LNCAP (cell line): ENCODE results near the gene MOSPD3.

Experiments
- CTCF ChIP-seq: fragments of 450-650 bp; IDR thresholded peaks from 2 replicates; pipeline ENCODE4 v1.5.1; 2017; ENCODE audit warnings: mild to moderate bottlenecking

MOSPD3 gene

GRCh38 chr7:100591596-100591995 lies 20.7 kb upstream of the MOSPD3 start:
- TF ChIP-seq CTCF: no peak

- TF ChIP-seq CTCF: no peak
Observed at GRCh38 chr7:100595188-100595587, 17.2 kb upstream of the MOSPD3 start.

DNA sequence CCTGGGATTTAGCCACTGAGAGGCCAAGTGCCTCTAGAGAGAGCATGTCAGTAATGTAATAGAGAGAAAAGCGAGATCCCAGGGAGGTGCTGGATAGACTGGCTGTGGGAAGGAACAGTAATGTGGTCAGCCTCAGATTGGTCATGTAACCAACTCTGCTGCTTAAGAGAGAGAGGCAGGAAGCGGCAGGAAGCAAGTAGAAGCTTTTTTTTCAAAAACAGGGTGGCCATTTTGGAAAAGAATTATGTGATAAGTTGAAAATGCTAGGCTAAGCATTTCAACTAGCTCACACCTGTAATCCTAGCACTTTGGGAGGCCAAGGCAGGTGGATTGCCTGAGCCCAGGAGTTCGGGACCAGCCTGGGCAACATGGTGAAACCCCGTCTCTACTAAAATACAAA lies 13.9 kb upstream of the MOSPD3 start:
- TF ChIP-seq CTCF: no peak

- no peak for TF ChIP-seq CTCF
Observed at GRCh38 chr7:100599911-100600729, 12.2 kb upstream of the MOSPD3 start.

DNA sequence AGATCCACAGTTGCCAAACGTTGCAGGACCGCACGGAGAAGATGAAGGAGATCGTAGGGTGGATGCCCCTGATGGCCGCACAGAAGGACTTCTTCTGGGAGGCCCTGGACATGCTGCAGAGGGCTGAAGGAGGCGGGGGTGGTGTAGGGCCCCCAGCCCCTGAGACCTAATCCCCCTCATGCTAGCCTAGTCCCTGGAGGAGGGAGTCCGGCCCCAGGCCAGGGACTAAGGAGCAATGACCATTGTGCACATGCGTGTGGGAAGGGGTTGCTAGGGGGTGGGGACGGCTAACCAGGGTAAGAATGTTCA lies 11.7 kb upstream of the MOSPD3 start:
- TF ChIP-seq CTCF: no peak

GRCh38 chr7:100602889-100603725 lies 9.2 kb upstream of the MOSPD3 start:
- TF ChIP-seq CTCF: no peak

DNA sequence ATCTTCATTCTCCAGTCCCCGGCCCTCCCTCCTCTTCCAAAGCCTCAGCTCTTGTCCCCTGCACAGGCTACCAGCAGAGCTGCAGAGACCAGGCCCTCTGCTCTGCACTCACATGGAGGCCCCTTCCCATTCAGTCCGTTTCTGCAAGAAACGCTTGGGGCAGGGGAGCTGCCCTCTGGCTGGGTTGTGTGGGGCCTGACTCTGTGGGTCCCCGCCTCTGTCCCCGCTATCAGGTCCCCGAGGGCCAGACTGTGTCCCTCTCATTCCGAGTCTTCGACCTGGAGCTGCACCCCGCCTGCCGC lies 8.7 kb upstream of the MOSPD3 start:
- TF ChIP-seq CTCF: no peak
